PFSK-1 (cell line): ENCODE measurements around the gene SLC39A11.

Experiments
- FOXP2 ChIP-seq: optimal IDR thresholded peaks from 2 replicates; pipeline ENCODE3; 2011; ENCODE audit warnings: borderline replicate concordance, control low read depth, inconsistent platforms; ENCODE audit not compliant: insufficient read depth; ENCODE audit errors: extremely low read length, extremely low read depth
- POLR2AphosphoS5 ChIP-seq: IDR thresholded peaks from 2 replicates; pipeline ENCODE4 v1.6.1; 2012; ENCODE audit warnings: low read depth, mild to moderate bottlenecking, control low read depth, low read length, moderate library complexity
- REST ChIP-seq, 2 experiments: IDR thresholded peaks; 2 replicates each; pipeline versions ENCODE4 v1.6.1 to v1.8.0; 2011 to 2012; ENCODE audit warnings: low read depth in 2 of 2, low read length in 2 of 2, control low read depth in 1 of 2, inconsistent platforms in 1 of 2, mild to moderate bottlenecking in 1 of 2, moderate library complexity in 1 of 2; ENCODE audit not compliant: insufficient read depth in 1 of 2
- SIN3A ChIP-seq: IDR thresholded peaks from 2 replicates; pipeline ENCODE4 v1.6.1; 2012; ENCODE audit warnings: mild to moderate bottlenecking, low read length, moderate library complexity, borderline replicate concordance; ENCODE audit not compliant: insufficient read depth
- TAF1 ChIP-seq: IDR thresholded peaks from 2 replicates; pipeline ENCODE4 v1.6.1; 2012; ENCODE audit warnings: low read length, control low read depth, borderline replicate concordance; ENCODE audit not compliant: insufficient read depth

SLC39A11 gene

DNA sequence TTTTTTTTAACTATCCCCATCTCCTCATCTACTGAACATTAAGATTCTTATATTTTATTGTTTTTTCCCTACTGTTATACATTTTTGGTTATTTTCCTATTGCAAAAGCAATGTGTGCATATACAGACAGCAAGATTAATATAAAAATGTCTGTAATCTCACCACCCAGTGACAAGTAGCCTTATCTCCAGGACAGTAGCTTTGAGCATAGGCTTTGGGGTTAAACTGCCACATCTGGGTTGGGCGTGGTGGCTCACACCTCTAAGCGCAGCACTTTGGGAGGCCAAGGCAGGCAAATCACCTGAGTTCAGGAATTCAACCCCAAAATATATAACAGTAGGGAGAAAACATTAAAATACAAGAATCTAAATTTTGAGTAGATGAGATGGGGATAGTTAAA, 44.9 kb upstream of the SLC39A11 start:
- TF ChIP-seq REST (IDR thresholded peaks at IDR 0.05; ENCODE audit: insufficient read depth in 1 of 2, low read depth in 2 of 2, low read length in 2 of 2) = no peak
- TF ChIP-seq TAF1 = no peak
- TF ChIP-seq SIN3A = no peak
- TF ChIP-seq POLR2AphosphoS5 = no peak
- no peak for TF ChIP-seq FOXP2

DNA sequence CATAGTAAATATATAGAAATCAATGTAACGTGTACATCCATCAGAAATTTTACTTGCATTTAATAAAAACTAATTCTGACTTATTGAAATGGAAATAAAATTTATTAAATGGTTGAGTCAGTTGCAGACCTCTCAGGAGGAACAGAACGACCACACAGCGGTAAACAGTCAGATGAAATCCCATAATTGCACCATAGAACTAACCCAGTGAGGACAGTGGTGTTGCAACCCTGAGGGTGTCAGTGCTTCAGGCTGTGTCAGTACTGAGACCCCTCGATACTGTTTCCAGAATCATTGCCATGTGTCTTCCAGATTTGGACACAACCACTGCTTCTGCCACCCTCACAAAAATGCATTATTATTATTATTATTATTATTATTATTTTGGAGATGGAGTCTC, 43.3 kb upstream of the SLC39A11 start:
- TF ChIP-seq TAF1 (no peak), POLR2AphosphoS5 (no peak), SIN3A (no peak), REST (IDR thresholded peaks at IDR 0.05; ENCODE audit: insufficient read depth in 1 of 2, low read depth in 2 of 2, low read length in 2 of 2) (no peak), FOXP2 (no peak)

DNA sequence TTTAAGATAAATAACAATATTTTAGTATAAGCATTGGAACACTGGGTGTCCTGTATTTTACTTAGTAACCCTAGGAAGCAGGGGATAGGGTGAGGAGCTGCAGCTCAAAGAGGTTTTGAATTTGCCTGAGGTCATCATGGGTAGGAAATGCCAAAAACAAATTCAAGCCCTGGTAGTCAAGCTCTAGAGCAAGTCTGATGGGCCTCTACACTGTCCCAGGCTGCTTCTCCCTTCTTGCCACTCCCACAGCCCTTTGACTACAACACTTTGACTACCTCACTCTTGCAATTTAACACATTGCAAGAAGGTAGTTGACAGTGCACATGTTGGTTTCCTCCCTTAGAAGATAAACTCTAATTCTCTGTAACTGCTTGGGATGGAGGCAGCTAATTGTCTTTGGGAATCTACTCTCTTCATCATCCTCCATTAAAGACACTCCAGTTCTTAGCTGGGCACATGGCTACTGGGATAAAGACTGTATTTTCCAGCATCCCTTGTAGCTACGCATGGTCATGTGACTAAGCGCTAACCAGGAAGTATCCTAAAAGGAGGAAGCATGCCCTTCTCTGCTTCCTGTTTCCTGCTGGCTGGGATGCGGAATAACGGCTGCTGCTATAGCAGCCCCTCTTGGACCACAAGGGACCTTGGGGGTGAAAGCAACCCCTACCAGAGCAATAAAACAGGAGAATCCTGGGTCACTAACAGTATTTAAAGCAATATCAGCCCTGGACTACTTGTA, 41.6 kb upstream of the SLC39A11 start:
- no peak for TF ChIP-seq SIN3A
- no peak for TF ChIP-seq POLR2AphosphoS5
- TF ChIP-seq FOXP2 = no peak

GRCh38 chr17:73132085-73132492, 39.6 kb upstream of the SLC39A11 start:
- TF ChIP-seq FOXP2 (no peak), POLR2AphosphoS5 (no peak), SIN3A (no peak), REST (IDR thresholded peaks at IDR 0.05; ENCODE audit: insufficient read depth in 1 of 2, low read depth in 2 of 2, low read length in 2 of 2) (no peak), TAF1 (no peak)

DNA sequence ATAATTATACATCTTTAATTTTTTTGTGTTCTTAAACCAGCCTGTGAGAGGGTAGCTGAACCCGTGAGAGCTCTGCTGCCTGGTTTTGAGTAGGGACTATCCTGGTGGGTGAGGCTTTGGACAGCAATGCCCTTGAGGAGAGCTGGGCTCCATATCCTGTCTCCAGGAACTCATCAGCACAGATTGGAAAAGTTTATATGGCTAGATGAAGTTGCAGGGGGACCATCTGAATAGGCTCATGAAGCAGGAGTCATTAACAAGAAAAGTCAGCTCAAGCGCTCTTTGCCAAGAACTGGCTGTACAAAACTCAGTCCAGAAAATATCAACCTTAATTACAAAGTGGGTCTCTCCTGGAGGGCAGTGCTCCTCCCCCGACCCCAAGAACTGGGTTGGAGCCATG, 38.5 kb upstream of the SLC39A11 start:
- TF ChIP-seq TAF1 = no peak
- no peak for TF ChIP-seq POLR2AphosphoS5
- TF ChIP-seq FOXP2 = no peak
- no peak for TF ChIP-seq REST (IDR thresholded peaks at IDR 0.05; ENCODE audit: insufficient read depth in 1 of 2, low read depth in 2 of 2, low read length in 2 of 2)
- TF ChIP-seq SIN3A = no peak
